Transverse colon (tissue), 4 donors: ENCODE results near the gene INO80C. TPM values are rescaled to one million over a fixed set of nuclear protein-coding genes. Genes with fewer than 3 reads are reported as not detected.

Experiments used
- DNase-seq: peaks from one replicate; pipeline ENCODE4 v3.0.0-alpha.2; 2019
- H3K27ac ChIP-seq, 4 donors: fragments of 200-600 bp; sonication (generic); 2 replicates each; pipeline ENCODE4 v1.5.1; 2016 to 2018; ENCODE audit warnings: inconsistent platforms in 4 of 4
- H3K27me3 ChIP-seq: fragments of 200-600 bp; sonication (generic); 2 replicates; pipeline ENCODE4 v1.5.1; 2017; ENCODE audit warnings: inconsistent platforms
- H3K36me3 ChIP-seq, 4 donors: fragments of 200-600 bp; sonication (generic); 2 replicates each; pipeline ENCODE4 v1.5.1; 2017 to 2019; ENCODE audit warnings: inconsistent platforms in 4 of 4
- H3K4me1 ChIP-seq, 4 donors: fragments of 200-600 bp; sonication (generic); 2 replicates each; pipeline ENCODE4 v1.5.1; 2017 to 2020; ENCODE audit warnings: inconsistent platforms in 4 of 4
- H3K4me3 ChIP-seq, 4 donors: fragments of 200-600 bp; sonication (generic); 1 replicate in 1 of 4; 2 replicates in 3 of 4; pipeline versions ENCODE4 v1.5.1 to v1.6.1; 2017 to 2019; ENCODE audit warnings: inconsistent platforms in 4 of 4
- H3K9me3 ChIP-seq, 2 donors: fragments of 200-600 bp; sonication (generic); 2 replicates each; pipeline ENCODE4 v1.5.1; 2017 to 2019; ENCODE audit warnings: inconsistent platforms in 2 of 2
- CTCF ChIP-seq, 5 experiments: fragments of 200-600 bp in 3 of 5; fragments of 450-650 bp in 2 of 5; sonication (generic) in 3 of 5; IDR thresholded peaks; 1 replicate in 2 of 5; 2 replicates in 3 of 5; pipeline ENCODE4 v1.5.1; 2016 to 2017; ENCODE audit warnings: antibody characterized with exemption in 5 of 5, inconsistent platforms in 3 of 5, mild to moderate bottlenecking in 2 of 5, moderate library complexity in 1 of 5
- EP300 ChIP-seq: sonication (generic); formaldehyde crosslinking; IDR thresholded peaks from one replicate; pipeline ENCODE4 v1.6.1; 2017; ENCODE audit warnings: antibody characterized with exemption, low read depth
- POLR2A ChIP-seq: fragments of 450-650 bp; IDR thresholded peaks from one replicate; pipeline ENCODE4 v1.6.1; 2016; ENCODE audit warnings: antibody characterized with exemption, mild to moderate bottlenecking, moderate library complexity
- POLR2AphosphoS5 ChIP-seq, 3 donors: sonication (generic); formaldehyde crosslinking; IDR thresholded peaks; one replicate each; pipeline ENCODE4 v1.6.1; 2016; ENCODE audit warnings: antibody characterized with exemption in 3 of 3
- WGBS, 2 donors: methylation state at CpG; one replicate each; pipeline ENCODE4 v1.1.5; 2018; ENCODE audit warnings: low coverage in 1 of 2; 5-methylcytosine and 5-hydroxymethylcytosine counted together
- in situ Hi-C, 4 donors: fragments of 200-750 bp; cut with MboI; loops; one replicate each; pipeline versions ENCODE4 v1.15.0 to v1.15.1; 2017; ENCODE audit warnings: low sequenced_read_pairs in 3 of 4, low pct_ligation_motif_present in 1 of 4, low pct_unique_long_range_greater_than_20kb in 1 of 4
- intact Hi-C: fragments of 100-400 bp; cut with DNase I; formaldehyde crosslinking; loops from one replicate; pipeline ENCODE4 v1.15.1; 2023; ENCODE audit warnings: low total_unique reads
- total RNA-seq, 4 donors: library from RNA; depleted of rRNA; stranded (reverse); fragments of >200 nt; gene quantifications; one replicate each; pipeline ENCODE4 v1.1.0, GENCODE V29; 2016

Gene INO80C
- total RNA-seq, 4 donors from 2014 or later = 10.2 to 277 (median 18.0) TPM

GRCh38 chr18:35495536-35496314 lies 2.0 kb downstream of the INO80C start:
- in situ Hi-C loops (no loop called here), intact Hi-C loops (no loop called here)
- TF ChIP-seq POLR2AphosphoS5 (IDR thresholded peaks at IDR 0.05) (no peak), CTCF (IDR thresholded peaks at IDR 0.05) (no peak), EP300 (no peak), POLR2A (no peak)
- Histone ChIP-seq H3K4me3 (no peak overlapping the region), H3K36me3 (no peaks in the 10 kb centered on the region), H3K27me3 (no peaks in the 10 kb centered on the region), H3K27ac (peak overlapping the region in 3 of 4 donors; percentile 92 to 98 (median 95)), H3K4me1 (peaks cover 12 to 35% (median 20%) of the 10 kb centered on the region in 4 donors), H3K9me3 (no peaks in the 10 kb centered on the region)
- WGBS, 2 donors = 69 to 81% methylated on average over 5 to 7 of the region's 7 CpGs
- no peak for DNase-seq

GRCh38 chr18:35494251-35495220 lies 3.2 kb downstream of the INO80C start:
- in situ Hi-C loops (no loop called here), intact Hi-C loops (no loop called here)
- TF ChIP-seq EP300 (no peak), POLR2AphosphoS5 (IDR thresholded peaks at IDR 0.05) (no peak), CTCF (IDR thresholded peaks at IDR 0.05) (no peak), POLR2A (no peak)
- H3K4me3 ChIP-seq = no peak overlapping the region
- H3K4me1 ChIP-seq = peaks cover 12 to 45% (median 23%) of the 10 kb centered on the region in 4 donors
- no peaks in the 10 kb centered on the region for H3K9me3 ChIP-seq
- no peak overlapping the region for H3K27ac ChIP-seq
- no peak for DNase-seq
- H3K36me3 ChIP-seq = no peaks in the 10 kb centered on the region
- WGBS, 2 donors = 74 to 82% methylated on average over 5 to 8 of the region's 8 CpGs
- no peaks in the 10 kb centered on the region for H3K27me3 ChIP-seq

DNA sequence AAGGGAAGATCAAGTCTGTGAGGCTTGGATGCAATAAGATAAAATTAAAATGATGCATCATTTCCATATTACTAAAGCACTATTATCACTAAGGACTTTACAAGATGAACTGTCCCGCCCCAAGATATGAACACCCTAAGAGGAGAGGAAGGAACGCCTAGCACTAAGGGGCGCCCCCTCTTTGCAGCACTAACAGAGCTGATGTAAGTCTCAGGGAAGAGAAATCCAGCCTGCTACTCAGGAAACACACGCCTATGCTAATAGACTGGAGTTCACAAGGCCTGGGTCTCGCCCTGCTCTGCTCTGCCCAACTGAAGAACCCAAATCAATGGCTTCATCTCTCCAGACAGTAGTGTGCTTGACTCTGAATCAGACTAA lies 6.1 kb downstream of the INO80C start:
- WGBS, 2 donors = 67 to 71% methylated on average over 4 to 5 of the region's 5 CpGs
- H3K36me3 ChIP-seq = no peaks in the 10 kb centered on the region
- no peak for TF ChIP-seq POLR2A
- TF ChIP-seq POLR2AphosphoS5 (IDR thresholded peaks at IDR 0.05) = no peak
- TF ChIP-seq EP300 = no peak
- no peak for TF ChIP-seq CTCF (IDR thresholded peaks at IDR 0.05)
- in situ Hi-C loops = no loop called here
- H3K9me3 ChIP-seq = no peaks in the 10 kb centered on the region
- DNase-seq = no peak
- peaks cover 10 to 56% (median 19%) of the 10 kb centered on the region in 4 donors for H3K4me1 ChIP-seq
- no peaks in the 10 kb centered on the region for H3K27me3 ChIP-seq
- H3K4me3 ChIP-seq = no peak overlapping the region
- intact Hi-C loops = no loop called here
- no peak overlapping the region for H3K27ac ChIP-seq
